ENCODE results near the gene NFIA.

NFIA gene
- total RNA-seq: 8.1 to 96.9 (median 22.4) reads per million in 9 experiments

- Mint-ChIP-seq H3K9me3 (no peaks in the 10 kb centered on the region), H3K27me3 (no peaks in the 10 kb centered on the region), H3K27ac (peak within 1 kb of the TSS in 1 of 2 donors; percentile 91), H3K36me3 (ENCODE audit: insufficient read depth) (peaks cover 14% of the 10 kb centered on the region), H3K4me1 (ENCODE audit: low read depth in 2 of 2) (peaks cover 32 to 39% of the 10 kb centered on the region in 2 donors), H3K4me3 (peak within 1 kb of the TSS; percentile 92 to 97)
- DNase-seq: peak in 1 of 3 experiments; percentile 33
- peak; percentile 18 for ATAC-seq (replicated peaks)
Measured at GRCh38 chr1:61082311-61083012, at the start of gene NFIA. Gene NFIA (plus strand): TSS chr1:61082561.

- Mint-ChIP-seq H3K27ac (no peak overlapping the region), H3K4me3 (no peak overlapping the region), H3K27me3 (peaks cover 8 to 20% of the 10 kb centered on the region in 2 donors), H3K36me3 (ENCODE audit: insufficient read depth) (no peaks in the 10 kb centered on the region), H3K4me1 (ENCODE audit: low read depth in 2 of 2) (no peaks in the 10 kb centered on the region), H3K9me3 (no peaks in the 10 kb centered on the region)
- no peak for DNase-seq
- ATAC-seq (replicated peaks): no peak
Measured at GRCh38 chr1:61035880-61036279, 46.5 kb upstream of the NFIA start.

DNA sequence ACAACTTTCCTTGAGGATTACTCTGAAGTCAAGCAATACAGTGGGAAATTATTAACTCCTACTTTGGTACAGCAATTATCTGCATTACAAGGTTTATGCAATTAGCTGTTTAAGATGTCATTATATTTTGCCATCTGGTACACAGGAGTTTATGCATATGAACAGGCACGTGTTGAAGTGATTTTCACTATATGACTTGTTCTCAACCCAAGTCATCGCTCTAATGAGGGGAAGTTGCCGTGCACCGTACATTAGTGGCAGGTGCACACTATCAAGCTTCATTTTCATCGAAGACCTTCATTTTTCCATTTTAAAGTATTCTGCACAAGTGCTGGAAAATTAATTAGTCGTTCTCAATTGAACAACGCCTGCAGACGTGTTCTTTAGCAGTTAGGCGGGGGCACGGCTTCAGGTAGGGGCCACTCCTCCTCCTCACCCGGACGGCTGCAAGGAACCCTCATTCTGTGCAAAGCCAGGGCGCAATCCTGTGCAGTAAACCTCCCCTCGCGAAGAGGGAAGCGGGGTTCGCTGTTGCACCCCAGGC lies 39.8 kb upstream of the NFIA start:
- no peak for ATAC-seq (replicated peaks)
- DNase-seq: no peak
- H3K27ac Mint-ChIP-seq: no peak overlapping the region
- H3K4me1 Mint-ChIP-seq (ENCODE audit: low read depth in 2 of 2): peaks cover 0 to 6% of the 10 kb centered on the region in 2 donors
- H3K36me3 Mint-ChIP-seq (ENCODE audit: insufficient read depth): no peaks in the 10 kb centered on the region
- H3K4me3 Mint-ChIP-seq: peak overlapping the region; percentile 65 to 77
- H3K9me3 Mint-ChIP-seq: no peaks in the 10 kb centered on the region
- peaks cover 19 to 29% of the 10 kb centered on the region in 2 donors for H3K27me3 Mint-ChIP-seq

GRCh38 chr1:61043010-61043820 lies 39.1 kb upstream of the NFIA start:
- peak overlapping the region; percentile 65 to 77 for H3K4me3 Mint-ChIP-seq
- ATAC-seq (replicated peaks) (peak; percentile 97), DNase-seq (peak; percentile 87 to 88 (median 87))
- peaks cover 19 to 29% of the 10 kb centered on the region in 2 donors for H3K27me3 Mint-ChIP-seq
- no peak overlapping the region for H3K27ac Mint-ChIP-seq
- no peaks in the 10 kb centered on the region for H3K9me3 Mint-ChIP-seq
- no peaks in the 10 kb centered on the region for H3K36me3 Mint-ChIP-seq (ENCODE audit: insufficient read depth)
- H3K4me1 Mint-ChIP-seq (ENCODE audit: low read depth in 2 of 2): peaks cover 0 to 6% of the 10 kb centered on the region in 2 donors

DNA sequence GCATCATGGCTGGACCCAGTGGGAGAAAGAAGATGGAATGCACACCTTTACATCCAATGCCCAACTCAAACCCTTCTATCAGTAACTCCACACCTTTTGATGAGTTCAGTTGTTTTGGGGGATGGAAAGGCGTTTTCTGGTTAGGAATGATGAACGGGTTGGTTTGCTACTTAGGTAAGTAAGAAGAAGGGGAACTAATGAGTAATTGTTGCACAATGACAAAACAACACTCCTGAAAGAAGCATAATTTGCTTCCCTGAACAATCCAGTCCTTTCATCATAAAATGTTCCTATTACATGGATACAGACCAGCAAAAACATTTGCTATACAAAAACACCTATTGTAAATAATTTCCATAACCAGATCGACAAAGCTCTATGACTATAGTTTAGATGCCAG lies 35.9 kb upstream of the NFIA start:
- Mint-ChIP-seq H3K27ac (no peak overlapping the region), H3K27me3 (peaks cover 6 to 16% of the 10 kb centered on the region in 2 donors), H3K4me1 (ENCODE audit: low read depth in 2 of 2) (peaks cover 0 to 10% of the 10 kb centered on the region in 2 donors), H3K9me3 (no peaks in the 10 kb centered on the region), H3K4me3 (no peak overlapping the region), H3K36me3 (ENCODE audit: insufficient read depth) (no peaks in the 10 kb centered on the region)
- DNase-seq: no peak
- no peak for ATAC-seq (replicated peaks)

DNA sequence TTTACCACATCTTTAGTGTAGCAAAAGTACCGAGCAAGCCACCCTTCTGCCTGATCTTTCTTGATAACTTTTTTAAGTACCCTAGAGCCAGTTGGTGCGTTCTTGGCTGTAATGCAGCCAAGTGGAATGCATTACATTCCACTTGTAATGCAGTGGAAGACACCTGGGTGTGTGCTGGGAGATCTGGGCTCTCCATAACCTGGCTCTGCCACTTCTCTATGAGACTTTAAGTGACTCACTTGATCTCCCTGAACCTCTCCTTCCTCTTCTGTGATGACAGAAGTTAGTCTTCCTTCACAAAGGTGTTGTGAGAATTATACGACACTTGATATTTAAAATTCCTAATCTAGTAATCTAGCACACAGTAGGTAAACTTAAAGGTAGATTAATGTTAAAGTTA lies 35.3 kb upstream of the NFIA start:
- ATAC-seq (replicated peaks) (no peak), DNase-seq (no peak)
- H3K4me1 Mint-ChIP-seq (ENCODE audit: low read depth in 2 of 2): peaks cover 0 to 10% of the 10 kb centered on the region in 2 donors
- no peaks in the 10 kb centered on the region for H3K36me3 Mint-ChIP-seq (ENCODE audit: insufficient read depth)
- no peak overlapping the region for H3K4me3 Mint-ChIP-seq
- H3K9me3 Mint-ChIP-seq: no peaks in the 10 kb centered on the region
- H3K27me3 Mint-ChIP-seq: peaks cover 6 to 18% of the 10 kb centered on the region in 2 donors
- H3K27ac Mint-ChIP-seq: no peak overlapping the region

GRCh38 chr1:61049850-61050540 lies 32.4 kb upstream of the NFIA start:
- peak; percentile 89 to 94 (median 90) for DNase-seq
- H3K4me3 Mint-ChIP-seq: peak overlapping the region; percentile 81 to 93
- peak overlapping the region in 1 of 2 donors; percentile 35 for H3K27ac Mint-ChIP-seq
- H3K9me3 Mint-ChIP-seq: no peaks in the 10 kb centered on the region
- peaks cover 12 to 21% of the 10 kb centered on the region in 2 donors for H3K4me1 Mint-ChIP-seq (ENCODE audit: low read depth in 2 of 2)
- peak; percentile 81 for ATAC-seq (replicated peaks)
- peaks cover 3% of the 10 kb centered on the region for H3K36me3 Mint-ChIP-seq (ENCODE audit: insufficient read depth)
- peaks cover 0 to 26% of the 10 kb centered on the region in 2 donors for H3K27me3 Mint-ChIP-seq

DNA sequence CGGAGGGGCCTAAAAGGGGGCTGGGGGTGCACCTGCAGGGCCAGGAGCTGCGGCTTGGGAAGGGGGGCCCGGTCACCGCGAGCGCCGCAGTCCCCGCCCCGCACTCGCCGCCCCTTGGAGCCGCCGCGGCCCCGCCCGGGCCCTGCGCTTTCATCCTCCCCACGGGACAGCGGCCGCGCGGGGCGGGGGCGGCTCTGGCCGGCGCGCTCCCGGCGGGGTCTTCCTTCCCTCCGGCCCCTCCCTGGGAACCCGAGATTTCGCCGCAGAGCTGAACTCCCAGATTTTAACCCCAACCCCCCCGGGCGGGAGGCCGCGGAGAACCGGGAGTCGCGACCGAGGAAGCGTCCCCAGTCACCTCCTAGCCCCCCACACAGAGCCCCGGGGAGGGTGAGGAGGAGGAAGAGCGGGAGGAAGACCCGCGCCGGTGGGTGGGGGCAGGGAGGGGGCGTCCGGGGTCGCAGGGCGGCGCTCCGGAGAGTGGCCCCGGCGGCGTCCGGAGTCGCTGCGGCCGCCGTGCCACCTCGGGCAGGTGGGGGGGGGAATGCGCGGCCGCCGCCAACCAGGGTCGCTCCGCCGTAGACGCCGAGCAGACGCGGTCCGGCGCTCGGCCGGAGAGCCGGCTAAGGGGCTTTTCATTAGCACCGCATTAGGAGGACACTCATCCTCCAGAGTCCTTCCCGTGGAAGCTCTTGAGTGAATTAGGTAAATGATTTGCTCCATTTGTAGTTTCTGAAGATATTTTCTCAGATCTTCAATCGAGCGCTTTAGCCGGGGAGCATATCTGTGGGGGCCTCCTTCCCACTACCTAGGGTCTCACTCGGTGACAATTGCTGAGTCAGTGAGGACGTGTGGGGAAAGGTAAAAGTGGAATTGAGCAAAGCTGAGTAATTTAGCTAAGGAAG lies 31.6 kb upstream of the NFIA start:
- Mint-ChIP-seq H3K27me3 (peaks cover 0 to 26% of the 10 kb centered on the region in 2 donors), H3K4me1 (ENCODE audit: low read depth in 2 of 2) (peaks cover 12 to 21% of the 10 kb centered on the region in 2 donors), H3K4me3 (peak overlapping the region; percentile 81 to 93), H3K27ac (peak overlapping the region in 1 of 2 donors; percentile 35), H3K36me3 (ENCODE audit: insufficient read depth) (peaks cover 3% of the 10 kb centered on the region), H3K9me3 (no peaks in the 10 kb centered on the region)
- ATAC-seq (replicated peaks) (peak; percentile 47), DNase-seq (no peak)

DNA sequence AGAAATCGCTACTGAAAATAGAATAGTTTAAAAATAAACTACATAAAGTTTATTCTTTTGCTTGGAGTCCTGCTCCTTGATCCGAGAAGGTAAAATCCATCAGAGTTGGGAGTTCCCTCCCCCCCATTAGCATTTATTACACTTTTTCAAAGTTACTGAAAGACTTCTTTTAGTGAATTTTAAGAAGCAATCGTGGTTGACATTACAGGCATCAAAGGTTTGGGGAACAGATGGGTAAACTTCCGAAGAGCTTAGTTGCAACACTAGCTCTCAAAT lies 31.0 kb upstream of the NFIA start:
- Mint-ChIP-seq H3K9me3 (no peaks in the 10 kb centered on the region), H3K27ac (no peak overlapping the region), H3K4me1 (ENCODE audit: low read depth in 2 of 2) (peaks cover 13 to 21% of the 10 kb centered on the region in 2 donors), H3K36me3 (ENCODE audit: insufficient read depth) (peaks cover 3% of the 10 kb centered on the region), H3K4me3 (peak overlapping the region; percentile 81 to 93), H3K27me3 (peaks cover 0 to 26% of the 10 kb centered on the region in 2 donors)
- no peak for DNase-seq
- no peak for ATAC-seq (replicated peaks)

- no peaks in the 10 kb centered on the region for H3K9me3 Mint-ChIP-seq
- peak overlapping the region; percentile 81 to 93 for H3K4me3 Mint-ChIP-seq
- peaks cover 0 to 26% of the 10 kb centered on the region in 2 donors for H3K27me3 Mint-ChIP-seq
- H3K36me3 Mint-ChIP-seq (ENCODE audit: insufficient read depth): peaks cover 3% of the 10 kb centered on the region
- H3K27ac Mint-ChIP-seq: no peak overlapping the region
- ATAC-seq (replicated peaks): no peak
- no peak for DNase-seq
- peaks cover 17 to 23% of the 10 kb centered on the region in 2 donors for H3K4me1 Mint-ChIP-seq (ENCODE audit: low read depth in 2 of 2)
Measured at GRCh38 chr1:61051719-61052394, 30.5 kb upstream of the NFIA start.

DNA sequence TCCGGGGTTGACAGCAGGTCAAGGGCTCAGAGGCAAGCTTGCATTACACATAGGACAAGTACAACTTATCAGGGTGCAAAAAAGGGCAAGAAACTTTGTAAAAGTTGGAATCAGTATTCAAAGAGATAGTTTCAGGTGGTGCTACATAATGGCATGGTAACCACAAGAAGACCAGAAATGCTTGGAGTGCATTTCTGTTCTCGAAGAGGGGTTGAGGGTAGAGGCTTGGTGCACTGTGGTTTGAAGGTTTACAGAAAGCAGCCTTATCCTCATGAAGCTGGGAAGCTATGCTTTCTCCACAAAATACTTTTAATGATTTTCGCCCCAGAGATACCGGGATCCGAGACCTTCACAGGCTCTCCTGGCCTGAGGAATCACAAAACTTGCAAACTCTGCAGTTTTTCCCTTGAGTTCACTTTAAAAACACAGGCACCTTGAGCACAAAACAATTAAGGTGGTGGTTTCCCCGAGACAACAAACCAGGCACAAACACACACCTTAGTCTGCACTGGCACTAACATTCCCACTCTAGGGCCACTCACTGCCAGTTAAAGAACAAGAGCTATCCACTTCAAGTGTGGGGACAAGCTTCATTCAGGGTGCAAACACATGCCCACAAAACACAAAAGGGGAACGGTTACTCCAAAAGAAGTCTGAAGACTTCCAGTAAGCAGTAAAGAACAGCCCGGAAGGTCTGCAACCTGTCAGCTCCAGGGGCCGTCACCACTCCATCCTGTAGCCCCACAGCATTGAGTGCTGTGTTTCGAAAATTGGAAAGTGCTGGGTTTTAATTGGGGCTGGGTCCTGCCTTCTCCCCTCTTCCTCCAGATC lies 29.8 kb upstream of the NFIA start:
- Mint-ChIP-seq H3K36me3 (ENCODE audit: insufficient read depth) (peaks cover 11% of the 10 kb centered on the region), H3K27me3 (peaks cover 0 to 26% of the 10 kb centered on the region in 2 donors), H3K4me3 (peak overlapping the region; percentile 92 to 93), H3K9me3 (no peaks in the 10 kb centered on the region), H3K4me1 (ENCODE audit: low read depth in 2 of 2) (peaks cover 21 to 27% of the 10 kb centered on the region in 2 donors), H3K27ac (peak overlapping the region; percentile 80 to 87)
- no peak for DNase-seq
- ATAC-seq (replicated peaks): no peak
